Stimulated activated CD4-positive, alpha-beta T cell treated with anti-CD3 and anti-CD28 coated beads, Interleukin-15, amount 100 ng/mL, for 1 hour (primary cell): ENCODE results near the gene LAMB1.
"Not testable (repeated sequence)": the region's sequence is repeated elsewhere in the genome, so short reads cannot be mapped to it uniquely, and the experiment has no call there.

Experiments
- DNase-seq, 2 donors: peaks; one replicate each; pipeline ENCODE4 v3.0.0-alpha.2; 2020; ENCODE audit warnings: low read depth in 1 of 2, low spot score in 1 of 2

The LAMB1 gene

DNA sequence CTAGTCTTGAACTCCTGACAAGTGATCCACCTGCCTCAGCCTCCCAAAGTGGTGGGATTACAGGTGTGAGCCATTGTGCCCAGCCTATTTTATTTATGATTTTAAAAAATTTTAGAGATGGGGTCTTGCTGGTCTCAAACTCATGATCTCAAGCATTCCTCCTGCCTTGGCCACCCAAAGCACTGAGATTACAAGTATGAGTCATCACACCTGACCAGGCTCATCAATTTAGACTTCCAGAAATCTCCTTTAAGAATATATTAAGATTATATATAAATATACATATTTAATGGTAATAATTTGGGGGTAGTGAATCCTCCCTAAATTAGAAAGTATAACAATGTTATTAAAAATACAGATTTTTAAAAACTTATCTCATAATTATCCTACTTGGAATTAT is 29.1 kb downstream of the LAMB1 start:
- no peak for DNase-seq

- DNase-seq: no peak
Observed at GRCh38 chr7:107972941-107973376, 30.0 kb downstream of the LAMB1 start.

DNA sequence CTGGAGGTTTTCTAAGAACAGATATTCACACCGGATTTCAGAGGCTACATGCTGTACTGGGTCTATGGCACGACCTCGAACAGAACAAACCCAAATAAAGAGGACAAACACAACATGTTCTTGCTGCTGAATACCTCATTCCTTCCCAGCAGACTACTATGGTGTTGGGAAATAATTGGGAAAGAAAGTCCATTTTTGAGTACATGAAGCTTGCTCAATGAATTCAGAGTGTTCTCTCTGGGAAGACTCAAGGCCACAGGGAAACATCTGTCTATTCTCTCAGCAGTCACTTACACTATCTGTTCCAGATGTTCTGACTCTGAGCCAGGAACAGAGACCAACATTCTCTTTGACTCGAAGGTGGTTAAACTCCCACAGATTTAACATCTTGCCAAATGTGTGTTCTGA is 30.9 kb downstream of the LAMB1 start:
- DNase-seq: no peak

DNA sequence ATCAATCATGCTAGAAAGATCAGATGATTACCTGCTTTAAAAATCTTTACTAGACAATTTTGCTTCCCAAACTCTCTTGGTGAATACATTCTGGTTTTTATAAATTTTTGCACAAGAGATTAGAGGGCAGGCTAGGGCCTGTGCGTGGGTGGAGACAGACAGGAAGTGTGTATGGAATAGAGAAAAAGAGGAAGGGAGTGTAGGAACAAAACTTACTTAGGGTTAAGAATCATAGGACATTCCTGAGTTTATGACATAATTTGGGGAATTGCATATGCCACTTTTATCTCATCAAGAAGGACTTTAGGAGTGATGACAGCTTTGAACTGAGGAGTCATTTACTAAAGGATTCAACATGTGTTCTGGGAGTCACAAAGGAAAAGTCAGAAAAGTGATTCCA is 31.3 kb downstream of the LAMB1 start:
- DNase-seq: no peak

- DNase-seq: no peak
Observed at GRCh38 chr7:107971100-107971499, 31.9 kb downstream of the LAMB1 start.

DNA sequence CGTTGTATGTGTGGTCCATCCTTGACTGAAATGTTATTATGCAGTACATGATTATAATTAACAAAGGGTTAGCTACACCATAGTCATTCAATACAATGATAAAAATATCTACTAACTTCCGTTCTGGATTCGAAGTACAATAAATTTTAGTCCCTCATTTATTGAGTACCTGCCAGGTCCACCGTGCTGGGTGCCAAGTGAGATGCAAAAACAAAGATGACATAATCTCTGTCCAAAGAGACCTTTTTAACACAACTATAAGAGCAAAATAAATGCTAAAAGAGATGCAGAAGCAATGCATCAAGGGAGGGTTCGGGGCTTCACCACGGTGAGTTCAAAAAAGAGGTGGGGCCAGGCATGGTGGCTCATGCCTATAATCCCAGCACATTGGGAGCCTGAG is 33.1 kb downstream of the LAMB1 start:
- DNase-seq: no peak

GRCh38 chr7:107968449-107968848 is 34.5 kb downstream of the LAMB1 start:
- DNase-seq: no peak

GRCh38 chr7:107967420-107967819 is 35.5 kb downstream of the LAMB1 start:
- no peak for DNase-seq

- DNase-seq: no peak
Observed at GRCh38 chr7:107966711-107967110, 36.2 kb downstream of the LAMB1 start.

DNA sequence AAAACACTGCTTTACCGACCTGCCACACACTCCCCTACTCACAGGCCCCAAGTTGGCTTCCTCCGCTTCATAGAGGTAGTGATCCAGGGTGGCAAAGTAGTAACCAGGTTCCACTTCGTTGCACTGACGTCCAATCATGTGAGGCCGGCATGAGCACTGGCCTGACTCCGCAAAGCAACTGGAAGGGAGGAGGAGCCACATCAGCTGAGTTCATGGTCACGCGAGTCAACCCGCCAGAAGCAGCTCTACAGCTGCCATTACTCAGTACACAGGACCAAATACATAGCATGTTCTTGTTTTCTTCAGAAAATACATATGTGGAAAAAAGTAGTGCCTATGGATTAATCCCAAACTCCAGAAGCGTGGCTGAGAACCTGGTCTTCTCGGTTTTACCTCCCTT is 38.5 kb downstream of the LAMB1 start:
- DNase-seq: no peak

DNA sequence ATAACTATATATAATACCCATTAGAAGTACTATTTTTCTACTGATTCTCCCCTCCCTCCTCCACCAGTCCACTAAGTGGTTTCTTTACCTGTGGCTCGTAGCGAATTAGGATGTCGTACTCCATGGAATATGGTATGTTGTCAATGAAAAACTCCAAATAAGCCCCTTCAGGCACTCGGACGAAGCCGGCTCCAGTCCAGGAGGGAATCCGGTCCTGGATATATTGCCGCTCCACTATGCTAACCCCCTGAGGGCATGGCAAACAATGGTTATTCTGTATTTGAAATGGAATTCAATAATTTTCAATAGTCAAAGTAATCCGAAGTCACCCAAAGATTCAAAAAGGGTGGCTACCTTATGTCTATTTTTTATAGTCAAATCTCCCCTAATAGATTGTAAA is 40.1 kb downstream of the LAMB1 start:
- no peak for DNase-seq

DNA sequence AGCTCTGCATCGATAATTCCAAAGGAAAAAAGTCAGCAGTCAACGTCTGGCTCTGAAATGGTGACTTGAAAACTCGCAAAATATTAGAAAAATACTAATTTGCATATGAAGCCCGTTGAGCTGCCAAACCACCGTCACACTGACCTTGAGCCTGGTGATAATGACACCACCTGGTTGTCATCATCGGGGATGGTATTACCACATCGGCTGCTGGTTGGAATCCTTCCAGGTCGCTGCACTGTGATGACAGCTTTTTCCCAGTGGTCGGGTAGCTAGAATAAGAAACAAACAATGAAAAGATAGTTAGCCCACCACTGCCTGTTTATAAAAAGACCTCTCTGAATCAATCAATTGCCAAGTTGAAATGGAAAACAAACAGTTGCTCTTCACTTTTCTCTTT is 41.6 kb downstream of the LAMB1 start:
- no peak for DNase-seq

DNA sequence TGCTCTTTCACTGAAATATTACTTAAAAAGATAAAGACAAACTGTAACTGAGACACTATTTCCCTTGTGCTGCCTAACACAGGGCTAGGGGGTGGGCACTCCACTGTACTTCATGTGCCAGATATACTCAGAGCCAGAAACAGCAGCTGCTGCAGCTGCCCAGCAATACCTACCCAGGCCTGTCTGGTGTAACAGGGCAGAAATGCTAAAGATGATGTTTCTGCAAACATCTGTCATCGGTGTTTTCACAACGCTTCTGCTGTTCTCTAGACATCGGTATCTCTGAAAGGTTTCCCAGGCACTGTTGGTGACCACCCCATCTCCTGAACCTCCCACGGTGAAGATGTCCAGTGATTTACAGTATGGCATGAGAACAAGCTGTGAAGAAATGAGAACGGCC is 42.7 kb downstream of the LAMB1 start:
- DNase-seq: no peak

DNA sequence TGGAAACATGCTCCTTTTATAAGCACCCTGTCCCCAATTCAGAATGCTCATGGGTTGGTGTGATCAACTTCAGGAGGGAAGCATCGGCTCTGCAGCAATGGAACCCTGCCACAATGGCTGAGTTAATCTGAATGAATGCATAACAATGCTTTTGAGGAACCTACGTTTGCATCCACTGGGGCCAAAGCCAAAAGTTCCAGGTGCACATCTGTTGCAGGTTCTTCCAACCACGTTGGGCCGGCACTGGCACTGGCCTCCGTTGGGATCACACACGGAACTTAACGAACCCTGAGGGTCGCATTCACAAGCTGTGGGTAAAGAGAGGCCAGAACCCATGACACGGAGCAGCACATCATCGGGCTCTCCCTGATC is 43.4 kb downstream of the LAMB1 start:
- no peak for DNase-seq

- DNase-seq: no peak
Observed at GRCh38 chr7:107958764-107959526, 44.0 kb downstream of the LAMB1 start.

DNA sequence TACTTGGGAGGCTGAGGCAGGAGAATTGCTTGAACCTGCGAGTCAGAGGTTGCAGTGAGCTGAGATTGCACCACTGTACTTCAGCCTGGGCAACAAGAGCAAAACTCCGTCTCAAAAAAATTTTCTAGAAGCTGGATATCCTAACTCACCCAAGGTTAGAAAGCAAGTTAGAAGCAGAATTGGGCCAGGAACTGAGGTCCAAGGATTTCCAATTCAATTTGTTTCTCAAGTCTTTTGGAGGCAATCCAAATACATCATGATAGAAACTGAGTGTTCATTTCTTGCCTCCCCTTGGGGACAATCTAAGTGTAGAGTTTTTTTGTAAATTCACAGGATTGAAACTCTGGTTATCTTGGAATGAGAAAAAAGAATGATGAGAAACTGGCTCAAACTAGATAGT is 45.5 kb downstream of the LAMB1 start:
- no peak for DNase-seq

GRCh38 chr7:107956950-107957349 is 46.0 kb downstream of the LAMB1 start:
- not testable (repeated sequence) for DNase-seq

DNA sequence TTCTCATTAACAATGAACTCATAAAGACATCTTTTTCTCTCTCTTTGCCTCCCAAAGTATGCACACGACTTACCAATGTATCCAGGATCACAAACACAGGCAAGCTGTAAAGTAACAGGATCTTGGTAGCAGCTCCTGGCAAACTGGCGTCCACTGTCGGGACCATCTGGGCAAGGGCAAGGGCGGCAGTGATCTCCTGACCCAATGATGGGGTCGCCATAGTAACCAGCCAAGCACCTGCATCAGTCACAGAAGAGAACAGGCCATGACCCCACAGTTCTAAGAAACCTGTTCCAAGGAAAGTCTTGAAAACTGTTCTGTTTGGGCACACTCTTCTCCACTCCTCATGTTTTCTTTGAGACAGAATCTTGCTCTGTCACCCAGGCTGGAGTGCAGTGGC is 47.6 kb downstream of the LAMB1 start:
- DNase-seq: no peak

- DNase-seq: no peak
Observed at GRCh38 chr7:107953924-107954303, 49.0 kb downstream of the LAMB1 start.

- no peak for DNase-seq
Observed at GRCh38 chr7:107953265-107953923, 49.6 kb downstream of the LAMB1 start.

DNA sequence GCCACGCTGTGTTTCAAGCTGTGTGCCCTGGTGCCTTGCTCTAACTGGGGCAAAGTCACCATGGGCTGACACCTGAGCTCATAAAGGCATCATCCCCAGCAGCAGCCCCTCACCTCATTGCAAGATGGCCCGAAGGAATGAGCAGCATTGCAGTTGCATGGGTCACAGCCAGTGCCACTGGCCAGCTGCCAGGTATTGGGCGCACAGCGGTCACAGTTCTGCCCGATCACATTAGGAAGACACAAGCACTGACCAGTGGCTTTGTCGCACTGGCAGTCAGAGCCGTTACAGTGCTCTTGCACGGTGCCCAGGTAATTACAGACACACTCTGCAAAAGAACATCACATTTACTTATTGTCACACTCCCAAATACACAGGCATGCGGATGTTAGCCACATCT is 51.1 kb downstream of the LAMB1 start:
- DNase-seq: no peak

DNA sequence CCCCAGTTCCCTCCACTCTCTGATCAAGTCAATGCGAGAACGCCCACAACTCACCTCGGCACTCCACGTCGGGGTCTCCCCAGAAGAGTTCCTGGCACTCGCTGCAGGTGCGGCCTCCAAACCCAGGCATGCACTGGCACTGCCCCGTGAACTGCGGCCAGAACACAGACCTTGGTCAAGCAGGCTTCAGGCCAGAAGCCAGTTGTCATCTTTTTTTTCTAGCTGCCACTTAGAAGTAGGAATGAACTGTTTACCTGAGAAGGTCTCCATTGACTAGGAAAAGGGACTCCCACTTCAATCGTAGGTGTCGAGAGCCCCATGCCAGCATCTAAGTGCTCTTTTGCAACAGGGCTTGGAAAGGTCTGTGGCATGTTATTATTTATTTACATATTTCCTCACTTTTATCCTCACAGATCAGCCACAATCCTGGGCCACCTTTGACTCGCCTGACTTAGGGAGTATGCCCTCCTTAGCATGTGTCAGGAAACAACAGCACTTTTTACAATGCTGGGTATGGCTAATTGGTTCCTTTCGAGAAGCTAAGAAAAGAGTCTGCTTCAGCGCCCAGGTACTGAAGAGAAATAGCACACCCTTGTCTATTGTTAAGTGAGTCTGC is 51.7 kb downstream of the LAMB1 start:
- DNase-seq: no peak
